Testis (tissue), 3 donors: ENCODE results near the gene KLK14. TPM values are rescaled to one million over a fixed set of nuclear protein-coding genes. Genes with fewer than 3 reads are reported as not detected.

Source experiments
- DNase-seq: peaks from one replicate; pipeline ENCODE4 v3.0.0-alpha.2; 2019
- H3K27ac ChIP-seq, 2 donors: fragments of 200-600 bp; sonication (generic); one replicate each; pipeline ENCODE4 v1.5.1; 2019
- H3K27me3 ChIP-seq: fragments of 200-600 bp; sonication (generic); one replicate; pipeline ENCODE4 v1.5.1; 2019
- H3K36me3 ChIP-seq: fragments of 200-600 bp; sonication (generic); one replicate; pipeline ENCODE4 v1.5.1; 2017; ENCODE audit warnings: low read depth; ENCODE audit errors: missing control alignments
- H3K4me1 ChIP-seq: fragments of 200-600 bp; sonication (generic); one replicate; pipeline ENCODE4 v1.5.1; 2019
- H3K4me3 ChIP-seq, 2 donors: fragments of 200-600 bp; sonication (generic); one replicate each; pipeline ENCODE4 v1.5.1; 2017 to 2019
- H3K9me3 ChIP-seq: fragments of 200-600 bp; sonication (generic); one replicate; pipeline ENCODE4 v1.5.1; 2017
- CTCF ChIP-seq, 3 experiments: fragments of 450-650 bp in 2 of 3; fragments of 200-600 bp in 1 of 3; sonication (generic) in 1 of 3; IDR thresholded peaks; one replicate each; pipeline ENCODE4 v1.5.1; 2016 to 2019; ENCODE audit warnings: antibody characterized with exemption in 3 of 3, mild to moderate bottlenecking in 2 of 3, moderate library complexity in 1 of 3
- POLR2A ChIP-seq: fragments of 450-650 bp; IDR thresholded peaks from one replicate; pipeline ENCODE4 v1.6.1; 2017; ENCODE audit warnings: antibody characterized with exemption, mild to moderate bottlenecking, moderate library complexity
- WGBS, 2 donors: methylation state at CpG; one replicate each; pipeline ENCODE4 v1.1.5; 2018; 5-methylcytosine and 5-hydroxymethylcytosine counted together
- intact Hi-C: fragments of 100-400 bp; cut with DNase I; formaldehyde crosslinking; loops from one replicate; pipeline ENCODE4 v1.15.1; 2023; ENCODE audit warnings: low total_unique reads
- polyA plus RNA-seq: library from polyadenylated mRNA; stranded (reverse); fragments of 350-450 nt; fragmentation: Illumina TruSeq; extraction: RNeasy Lipid Tissue Mini Kit (QIAGEN cat#74804); gene quantifications from one replicate; pipeline ENCODE4 v1.2.3, GENCODE V29; 2014; ENCODE audit warnings: low read depth, low replicate concordance; ENCODE audit not compliant: insufficient read depth
- total RNA-seq, 2 donors: library from RNA; depleted of rRNA; stranded (reverse); fragments of >200 nt; gene quantifications; one replicate each; pipeline ENCODE4 v1.2.3, GENCODE V29; 2016

Gene KLK14
- total and polyA plus RNA-seq, 3 donors from 2014 or later: 0.63 to 1.4 TPM; not detected in 1

GRCh38 chr19:51031220-51031879 is 51.3 kb downstream of the KLK14 start:
- Histone ChIP-seq H3K4me1 (peaks cover 15% of the 10 kb centered on the region), H3K27ac (no peak overlapping the region), H3K9me3 (no peaks in the 10 kb centered on the region), H3K4me3 (no peak overlapping the region), H3K36me3 (no peaks in the 10 kb centered on the region), H3K27me3 (no peaks in the 10 kb centered on the region)
- TF ChIP-seq CTCF (IDR thresholded peaks at IDR 0.05) (no peak), POLR2A (no peak)
- no peak for DNase-seq
- intact Hi-C loops: no loop called here
- WGBS, 2 donors: 83 to 93% methylated on average over 7 of the region's 7 CpGs

GRCh38 chr19:51030631-51031030 is 52.1 kb downstream of the KLK14 start:
- H3K27ac ChIP-seq: no peak overlapping the region
- TF ChIP-seq CTCF (IDR thresholded peaks at IDR 0.05) (no peak), POLR2A (no peak)
- no peak overlapping the region for H3K4me3 ChIP-seq
- no peaks in the 10 kb centered on the region for H3K27me3 ChIP-seq
- H3K4me1 ChIP-seq: peaks cover 22% of the 10 kb centered on the region
- DNase-seq: no peak
- WGBS, 2 donors: 63 to 70% methylated on average over 13 of the region's 13 CpGs
- intact Hi-C loops: no loop called here
- H3K9me3 ChIP-seq: no peaks in the 10 kb centered on the region
- H3K36me3 ChIP-seq: no peaks in the 10 kb centered on the region

GRCh38 chr19:51029718-51030117 is 53.0 kb downstream of the KLK14 start:
- 31 to 59% methylated on average over 2 of the region's 2 CpGs for WGBS, 2 donors
- H3K27ac ChIP-seq: no peak overlapping the region
- peaks cover 26% of the 10 kb centered on the region for H3K4me1 ChIP-seq
- DNase-seq: peak; percentile 76
- intact Hi-C loops: loop anchor here (10.0 kb wide), 1 partner anchor 55 kb away; the partner anchor contains the start of gene KLK14
- H3K27me3 ChIP-seq: no peaks in the 10 kb centered on the region
- no peak overlapping the region for H3K4me3 ChIP-seq
- H3K36me3 ChIP-seq: no peaks in the 10 kb centered on the region
- TF ChIP-seq CTCF (IDR thresholded peaks at IDR 0.05) (no peak), POLR2A (no peak)
- no peaks in the 10 kb centered on the region for H3K9me3 ChIP-seq

Other genes starting within 250 kb of the KLK14 start
- gene KLK15, start 249.3 kb downstream of the KLK14 start, total RNA-seq: 1 to 10 TPM; 5.5 to 9.0 TPM
- 7.4 TPM for gene KLK15, start 249.3 kb downstream of the KLK14 start, polyA plus RNA-seq
- gene KLK3, start 228.0 kb downstream of the KLK14 start, total RNA-seq: under 1 TPM; 0.63 to 0.81 TPM
- 1.3 TPM for gene KLK3, start 228.0 kb downstream of the KLK14 start, polyA plus RNA-seq
- 10 to 100 TPM; 19.3 to 38.3 TPM for gene KLK2, start 209.4 kb downstream of the KLK14 start, total RNA-seq
- 30.7 TPM for gene KLK2, start 209.4 kb downstream of the KLK14 start, polyA plus RNA-seq
- gene KLK4, start 171.5 kb downstream of the KLK14 start, total RNA-seq: under 1 TPM; 0.31 to 0.55 TPM
- gene KLK4, start 171.5 kb downstream of the KLK14 start, polyA plus RNA-seq: 2.9 TPM
- gene KLK5, start 129.8 kb downstream of the KLK14 start, total RNA-seq: 10 to 100 TPM in 1 of 2 donors, 1 to 10 TPM in 1; 5.6 to 13.9 TPM
- gene KLK5, start 129.8 kb downstream of the KLK14 start, polyA plus RNA-seq: 25.4 TPM
- gene KLK6, start 113.3 kb downstream of the KLK14 start, total RNA-seq: under 1 TPM; 0.37 to 0.71 TPM
- gene KLK6, start 113.3 kb downstream of the KLK14 start, polyA plus RNA-seq: 0.63 TPM
- gene KLK7, start 99.0 kb downstream of the KLK14 start, total RNA-seq: under 1 TPM; 0.71 to 0.93 TPM
- 0.45 TPM for gene KLK7, start 99.0 kb downstream of the KLK14 start, polyA plus RNA-seq
- gene KLK8, start 81.3 kb downstream of the KLK14 start, total RNA-seq: 1 to 10 TPM; 2.7 to 2.9 TPM
- 4.9 TPM for gene KLK8, start 81.3 kb downstream of the KLK14 start, polyA plus RNA-seq
- gene KLK10, start 63.2 kb downstream of the KLK14 start, total RNA-seq: 10 to 100 TPM in 1 of 2 donors, 1 to 10 TPM in 1; 9.2 to 15.7 TPM
- 15.6 TPM for gene KLK10, start 63.2 kb downstream of the KLK14 start, polyA plus RNA-seq
- 10 to 100 TPM; 16.8 to 46.3 TPM for gene KLK11, start 56.3 kb downstream of the KLK14 start, total RNA-seq
- 41.1 TPM for gene KLK11, start 56.3 kb downstream of the KLK14 start, polyA plus RNA-seq
- under 1 TPM in 1 of 2 donors, not detected in 1; 0.47 TPM for gene KLK12, start 47.9 kb downstream of the KLK14 start, total RNA-seq
- 1.3 TPM for gene KLK12, start 47.9 kb downstream of the KLK14 start, polyA plus RNA-seq
- 1 to 10 TPM; 3.7 to 7.8 TPM for gene KLK13, start 17.8 kb downstream of the KLK14 start, total RNA-seq
- 13.0 TPM for gene KLK13, start 17.8 kb downstream of the KLK14 start, polyA plus RNA-seq
- 10 to 100 TPM; 17.6 to 23.5 TPM for gene CTU1, start 25.5 kb upstream of the KLK14 start, total RNA-seq
- gene CTU1, start 25.5 kb upstream of the KLK14 start, polyA plus RNA-seq: 2.0 TPM
- 1 to 10 TPM; 2.6 to 5.1 TPM for gene SIGLEC9, start 42.0 kb upstream of the KLK14 start, total RNA-seq
- 3.2 TPM for gene SIGLEC9, start 42.0 kb upstream of the KLK14 start, polyA plus RNA-seq
- 1 to 10 TPM in 1 of 2 donors, under 1 TPM in 1; 0.79 to 1.2 TPM for gene SIGLEC7, start 59.4 kb upstream of the KLK14 start, total RNA-seq
- gene SIGLEC7, start 59.4 kb upstream of the KLK14 start, polyA plus RNA-seq: 2.0 TPM
- 1 to 10 TPM; 1.3 to 1.7 TPM for gene CD33, start 142.2 kb upstream of the KLK14 start, total RNA-seq
- gene CD33, start 142.2 kb upstream of the KLK14 start, polyA plus RNA-seq: 3.8 TPM
- 10 to 100 TPM; 18.7 to 23.8 TPM for gene SIGLECL1, start 168.2 kb upstream of the KLK14 start, total RNA-seq
- gene SIGLECL1, start 168.2 kb upstream of the KLK14 start, polyA plus RNA-seq: 103 TPM
- 10 to 100 TPM; 13.3 to 16.0 TPM for gene IGLON5, start 228.8 kb upstream of the KLK14 start, total RNA-seq
- 13.9 TPM for gene IGLON5, start 228.8 kb upstream of the KLK14 start, polyA plus RNA-seq